ENCODE data around the gene IL11. TPM values are rescaled to one million over a fixed set of nuclear protein-coding genes. Genes with fewer than 3 reads are reported as not detected.

The IL11 gene
- total and polyA plus RNA-seq, 2 of the 13 experiments (the other 11 are each of a cell fraction or from before 2014, with no cell fraction given) = 2.5 to 2.9 TPM

GRCh38 chr19:55339105-55339888 is 31.0 kb downstream of the IL11 start, which contains the start of gene KMT5C (continued):
- no peak for TF ChIP-seq REST (IDR thresholded peaks at IDR 0.05; ENCODE audit: borderline replicate concordance in 1 of 2, low read depth in 1 of 2, low read length in 2 of 2)
- no peak for TF ChIP-seq DNMT3B (CRISPR knock-in tag; conservative IDR thresholded peaks at IDR 0.05)
- no peak for TF ChIP-seq ZNF282 (IDR thresholded peaks at IDR 0.05; ENCODE audit: partially characterized antibody)
- TF ChIP-seq ZNF646 (CRISPR knock-in tag; IDR thresholded peaks at IDR 0.05) = no peak
- no peak for TF ChIP-seq HDAC6 (IDR thresholded peaks at IDR 0.05; ENCODE audit: low read depth, low read length)
- peak; percentile 41; the same call in 1 of the 2 replicates for TF ChIP-seq TFAP4 (IDR thresholded peaks at IDR 0.05; ENCODE audit: borderline replicate concordance, low read depth)
- peak; percentile 71; the same call in 1 of the 2 replicates for TF ChIP-seq ZSCAN29 (CRISPR knock-in tag; conservative IDR thresholded peaks at IDR 0.05)
- TF ChIP-seq NFKB2 (CRISPR knock-in tag; IDR thresholded peaks at IDR 0.05; ENCODE audit: borderline replicate concordance) = no peak
- no peak for TF ChIP-seq ZNF18 (CRISPR knock-in tag; IDR thresholded peaks at IDR 0.05; ENCODE audit: insufficient replicate concordance)
- TF ChIP-seq ZNF784 (CRISPR knock-in tag; IDR thresholded peaks at IDR 0.05; ENCODE audit: borderline replicate concordance) = no peak
- TF ChIP-seq ISL2 (CRISPR knock-in tag; IDR thresholded peaks at IDR 0.05) = no peak
- no peak for TF ChIP-seq TRIM24 (CRISPR knock-in tag; IDR thresholded peaks at IDR 0.05)
- no peak for TF ChIP-seq ZNF430 (CRISPR knock-in tag; IDR thresholded peaks at IDR 0.05)
- TF ChIP-seq BORCS8-MEF2B (CRISPR knock-in tag; IDR thresholded peaks at IDR 0.05) = 0 out of 2 replicates have a peak, but pooled peaks have one; percentile 33
- TF ChIP-seq RXRB (CRISPR knock-in tag; IDR thresholded peaks at IDR 0.05; ENCODE audit: borderline replicate concordance) = peak; percentile 44
